Fibroblast of gingiva (primary cell): ENCODE measurements around the gene PRKN.

ENCODE experiments used
- DNase-seq: peaks from one replicate; pipeline ENCODE4 v3.0.0-alpha.2; 2011; ENCODE audit warnings: low read depth

Gene PRKN

DNA sequence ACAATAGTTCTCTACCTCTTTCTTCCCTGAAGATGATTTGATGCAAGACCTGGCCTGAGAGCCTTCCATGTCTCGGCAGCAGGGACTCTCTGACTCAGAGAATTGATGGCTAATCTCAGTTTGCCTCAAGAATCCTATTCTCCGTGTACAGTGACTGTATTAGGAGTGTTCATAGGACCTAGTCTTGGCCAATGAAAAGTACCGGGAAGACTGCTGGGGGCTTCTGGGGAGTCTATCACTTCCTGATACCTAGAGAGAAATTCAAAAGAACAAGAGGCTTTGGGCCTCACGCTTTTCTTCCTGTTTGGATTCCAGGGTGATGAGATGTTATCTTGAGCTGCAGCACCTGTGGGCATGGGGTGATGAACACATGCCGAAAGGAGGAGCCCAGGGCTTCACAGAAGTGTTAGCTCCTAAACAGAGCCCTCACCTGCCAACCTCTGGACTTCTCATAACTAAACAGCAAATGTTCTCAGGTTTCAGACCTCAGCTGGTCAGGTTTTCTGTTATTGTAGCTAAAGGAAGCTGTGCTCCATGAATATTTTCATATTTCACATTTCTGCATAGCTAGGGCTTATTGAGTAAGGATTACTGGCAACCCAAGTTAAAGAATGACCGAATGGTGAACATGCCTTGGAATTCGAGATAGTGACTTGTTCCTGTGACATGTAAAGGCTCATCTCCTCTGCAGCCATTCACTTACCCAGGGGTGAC is 1130.6 kb downstream of the PRKN start:
- DNase-seq: no peak

DNA sequence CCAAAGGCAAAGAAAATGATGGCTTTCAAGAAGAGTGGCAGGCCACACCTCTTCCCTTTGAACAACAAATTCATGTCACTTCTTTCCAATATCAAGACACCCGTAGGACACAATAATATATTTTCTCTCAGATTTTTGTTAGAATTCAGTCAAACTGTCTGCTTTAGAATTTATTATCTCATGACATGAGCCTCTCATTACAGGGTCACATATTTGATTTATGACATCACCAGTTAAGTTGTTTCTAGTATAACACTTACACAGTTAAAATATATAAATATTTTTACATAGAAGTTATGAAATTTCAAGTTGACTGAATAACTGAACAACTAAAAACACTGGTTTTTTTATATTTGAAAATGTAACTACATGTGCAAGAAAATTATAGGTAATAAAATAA is 1133.2 kb downstream of the PRKN start:
- DNase-seq: no peak

DNA sequence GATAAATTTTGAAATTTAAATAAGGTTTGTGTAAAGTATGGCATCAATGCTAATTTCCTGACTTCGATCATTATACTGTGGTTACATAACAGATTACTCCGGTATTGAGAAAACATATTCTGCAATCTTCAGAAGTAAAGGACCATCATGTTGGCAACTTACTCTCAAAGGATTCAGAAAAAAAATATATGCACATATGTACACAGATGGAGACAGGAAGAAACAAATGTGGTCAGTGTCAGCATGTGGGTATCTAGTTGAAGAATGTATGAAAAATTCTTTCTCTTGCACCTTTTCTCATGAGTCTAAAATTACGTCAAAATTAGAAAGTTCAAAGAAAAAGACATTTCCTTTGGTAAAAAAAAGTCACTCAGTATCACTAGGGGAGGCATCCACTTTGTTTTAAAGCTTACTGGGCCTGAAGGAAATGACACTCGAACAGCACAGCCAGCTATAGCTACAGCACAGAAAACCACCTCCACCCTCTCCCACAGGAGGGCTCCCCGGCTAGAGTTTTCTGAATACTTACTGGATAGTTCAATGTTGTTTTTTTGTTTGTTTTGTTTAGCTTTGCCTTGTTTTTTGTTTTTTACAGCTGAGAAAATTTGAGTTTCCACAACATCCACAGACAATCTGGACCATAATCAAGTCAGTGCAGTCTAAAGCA is 1136.5 kb downstream of the PRKN start:
- DNase-seq: no peak

DNA sequence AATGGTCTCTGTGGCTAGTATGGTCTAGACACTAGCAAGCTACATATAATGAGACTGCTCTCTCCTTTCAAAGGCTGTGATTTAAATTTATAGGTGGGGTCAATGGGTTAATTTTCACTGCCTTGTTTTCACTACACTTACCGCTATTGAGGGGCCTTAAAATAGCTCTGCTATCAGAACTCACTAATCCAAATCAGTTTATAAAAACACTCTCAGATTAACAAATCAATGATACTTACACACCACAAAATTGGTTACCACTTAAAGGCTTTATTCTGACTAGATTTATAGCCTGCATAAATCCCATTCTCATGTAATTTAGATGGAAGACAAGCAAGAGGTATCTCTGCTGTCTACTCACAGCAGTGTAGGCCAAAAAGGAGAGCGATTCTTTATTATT is 1140.7 kb downstream of the PRKN start:
- DNase-seq: no peak

DNA sequence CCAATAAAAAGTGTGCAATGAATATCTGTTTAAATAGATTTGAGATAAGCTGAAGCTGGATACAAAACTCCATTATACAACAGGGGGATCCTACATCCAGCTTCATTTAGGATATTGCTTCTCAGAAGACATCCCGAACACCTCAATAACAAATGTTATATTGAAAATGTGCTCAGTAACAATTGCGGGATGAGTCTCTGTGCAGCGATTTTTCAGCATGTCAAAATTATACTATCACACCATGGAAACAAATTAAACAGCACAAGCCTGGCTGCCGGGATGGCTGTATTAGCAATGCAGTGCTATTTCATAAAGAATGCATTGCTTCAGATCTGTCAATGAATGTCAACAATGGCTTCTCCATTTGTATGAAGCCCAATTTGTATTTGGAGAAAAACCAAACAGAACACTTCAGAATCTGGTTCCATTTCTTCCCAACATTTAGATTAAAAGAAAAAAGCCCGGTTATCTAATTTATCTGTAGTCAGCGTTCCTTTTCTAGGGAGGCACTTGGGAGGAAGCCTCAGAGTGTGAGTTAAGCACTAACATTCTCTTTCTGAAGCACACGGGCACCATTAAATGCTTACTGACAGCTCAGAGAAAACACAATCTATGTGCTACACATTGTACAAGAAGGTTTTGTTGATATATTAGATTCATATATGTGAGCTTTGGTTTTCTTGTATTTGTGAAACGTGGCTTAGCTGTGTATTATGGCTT is 1142.8 kb downstream of the PRKN start:
- no peak for DNase-seq

DNA sequence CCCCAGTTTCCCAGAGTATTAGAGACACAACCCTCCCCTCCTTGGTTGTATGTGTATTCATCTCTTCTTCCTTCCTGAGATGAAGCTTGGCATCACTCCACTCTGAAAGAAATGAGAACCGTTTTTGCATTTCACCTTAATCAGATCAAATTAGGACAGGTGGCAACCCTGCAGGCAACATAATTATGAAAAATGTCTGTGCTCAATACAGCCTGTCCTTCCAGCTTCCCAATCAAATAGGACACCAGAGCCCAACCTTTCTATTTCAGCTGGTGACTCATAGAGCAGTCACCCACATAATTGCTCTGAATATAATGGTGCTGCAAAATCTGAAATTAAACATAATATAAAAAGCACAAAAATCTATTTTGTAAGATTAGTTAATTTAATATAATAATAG is 1143.5 kb downstream of the PRKN start:
- DNase-seq: no peak

DNA sequence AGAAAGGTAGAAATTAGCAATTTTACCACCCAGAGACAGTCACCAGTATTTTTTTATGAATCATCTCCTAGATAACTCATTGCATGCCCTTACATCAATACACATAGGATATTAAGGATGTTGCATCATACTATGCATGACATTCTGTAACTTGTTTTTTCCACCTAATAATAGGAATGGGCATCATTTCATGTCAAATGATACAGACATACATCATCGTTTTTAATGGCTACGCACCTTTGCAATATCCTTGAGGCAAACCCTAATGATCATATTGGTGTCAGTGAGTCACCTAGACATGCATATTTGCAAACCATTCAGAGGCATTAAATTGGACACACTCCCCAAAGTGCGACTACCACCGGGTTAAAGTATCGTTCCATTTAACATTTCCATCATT is 1144.0 kb downstream of the PRKN start:
- no peak for DNase-seq

DNA sequence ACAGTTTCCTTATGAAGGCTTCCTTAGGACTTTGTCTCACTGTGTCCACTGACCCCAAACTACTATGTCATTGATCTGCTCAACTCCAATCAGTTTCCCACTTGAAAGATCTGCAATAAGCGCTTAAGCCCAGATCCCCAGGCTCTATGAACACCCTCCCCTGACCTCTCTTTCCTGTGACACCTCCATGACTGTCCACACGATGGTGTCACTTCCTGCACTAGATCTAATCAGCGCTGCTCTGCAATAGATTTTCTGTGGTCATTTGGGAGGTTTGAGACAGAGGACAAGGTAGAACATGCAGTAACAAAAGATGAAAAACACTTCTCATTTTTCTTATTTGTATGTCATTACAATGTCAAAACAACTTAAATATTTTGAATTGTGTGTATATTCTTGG is 1149.1 kb downstream of the PRKN start:
- DNase-seq: no peak

DNA sequence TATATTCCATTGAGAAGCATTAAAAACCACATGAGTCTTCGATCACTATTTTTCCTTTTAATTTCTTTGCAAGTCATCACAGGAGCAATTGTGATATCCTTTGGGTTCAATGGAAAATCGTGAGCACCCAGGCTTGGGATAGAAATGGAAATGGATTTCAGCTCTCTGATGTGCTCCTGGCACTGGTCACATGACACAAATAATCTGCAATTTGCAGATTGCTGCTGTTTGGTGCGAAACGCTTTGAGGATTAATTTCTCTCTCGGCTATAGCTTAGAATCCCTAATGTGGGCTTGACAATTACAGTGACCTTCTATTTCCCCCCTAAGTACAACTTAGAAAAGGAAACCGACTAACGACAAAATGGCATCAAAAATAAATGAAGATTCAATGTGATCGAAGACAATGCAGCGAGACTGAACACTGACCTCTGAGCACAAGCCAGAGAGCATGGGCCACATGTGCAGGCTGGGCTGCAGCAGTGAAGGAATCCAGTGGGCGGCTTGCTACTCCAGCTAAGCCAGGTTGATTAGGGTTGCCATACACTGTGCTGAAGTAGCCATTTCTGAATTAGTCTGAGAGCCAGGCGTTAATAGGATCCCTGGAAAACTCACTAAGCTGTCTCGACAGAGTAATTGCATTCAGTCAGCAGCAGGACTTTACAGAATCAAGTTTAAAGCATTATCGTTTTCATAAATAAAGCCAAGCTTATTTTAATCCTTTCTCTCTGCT is 1151.9 kb downstream of the PRKN start:
- DNase-seq: no peak

DNA sequence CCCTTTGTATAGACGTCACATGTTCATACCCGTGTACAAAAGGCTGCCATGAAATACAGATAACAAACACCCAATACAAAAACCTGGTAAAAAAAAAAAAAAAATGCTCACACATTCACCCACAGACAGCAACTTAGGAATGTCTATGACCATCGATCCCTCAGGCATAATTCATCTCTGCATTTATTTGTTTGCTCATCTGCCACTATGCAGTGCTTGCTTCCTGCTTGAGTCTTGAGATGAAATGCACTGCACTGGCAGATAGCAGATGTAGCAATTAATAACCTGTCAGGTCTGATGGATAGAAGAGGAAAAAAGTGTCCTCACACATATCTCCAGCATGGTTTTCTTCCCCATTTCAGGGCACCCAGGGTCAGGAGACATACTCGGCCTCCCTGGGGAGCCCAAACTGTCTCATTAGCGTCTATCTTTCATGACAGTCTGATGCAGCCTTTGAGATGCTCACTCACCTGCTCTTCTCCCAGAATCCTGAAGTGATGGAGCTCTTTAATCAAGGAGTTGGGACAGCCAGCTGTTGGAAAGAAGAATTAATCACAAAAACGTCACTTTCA is 1158.6 kb downstream of the PRKN start:
- no peak for DNase-seq

DNA sequence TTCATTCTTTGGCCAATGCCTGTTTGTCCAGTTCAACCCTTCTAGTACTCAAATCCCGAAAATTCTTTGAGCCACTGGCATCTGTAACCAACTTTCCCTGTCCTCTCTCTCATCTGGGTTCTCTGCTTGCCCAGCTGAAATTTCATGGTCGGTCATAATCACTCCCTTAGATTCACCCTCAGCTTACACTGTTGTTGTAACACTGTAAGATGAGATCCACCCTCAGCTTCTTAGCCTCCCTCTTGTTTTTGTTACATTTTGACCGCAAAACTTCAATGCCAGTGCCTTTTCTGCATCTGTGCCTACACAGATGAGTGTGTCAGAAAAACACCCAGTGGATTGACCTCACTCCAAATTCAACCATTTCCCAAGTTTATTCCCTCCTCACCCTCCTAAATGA is 1162.6 kb downstream of the PRKN start:
- DNase-seq: no peak

DNA sequence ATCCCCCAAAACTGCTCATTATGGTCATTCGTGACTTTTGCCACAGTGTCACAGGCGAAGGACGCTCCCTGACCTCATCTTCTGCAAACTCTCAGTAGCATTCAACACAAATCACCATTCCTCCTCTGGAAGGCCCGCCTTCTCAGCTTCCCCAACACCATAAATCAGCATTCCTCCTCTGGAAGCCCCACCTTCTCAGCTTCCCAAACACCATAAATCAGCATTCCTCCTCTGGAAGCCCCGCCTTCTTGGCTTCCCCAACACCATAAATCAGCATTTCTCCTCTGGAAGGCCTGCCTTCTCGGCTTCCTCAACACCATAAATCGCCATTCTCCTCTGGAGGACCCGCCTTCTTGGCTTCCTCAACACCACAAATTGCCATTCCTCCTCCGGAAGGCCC is 1165.7 kb downstream of the PRKN start:
- no peak for DNase-seq

DNA sequence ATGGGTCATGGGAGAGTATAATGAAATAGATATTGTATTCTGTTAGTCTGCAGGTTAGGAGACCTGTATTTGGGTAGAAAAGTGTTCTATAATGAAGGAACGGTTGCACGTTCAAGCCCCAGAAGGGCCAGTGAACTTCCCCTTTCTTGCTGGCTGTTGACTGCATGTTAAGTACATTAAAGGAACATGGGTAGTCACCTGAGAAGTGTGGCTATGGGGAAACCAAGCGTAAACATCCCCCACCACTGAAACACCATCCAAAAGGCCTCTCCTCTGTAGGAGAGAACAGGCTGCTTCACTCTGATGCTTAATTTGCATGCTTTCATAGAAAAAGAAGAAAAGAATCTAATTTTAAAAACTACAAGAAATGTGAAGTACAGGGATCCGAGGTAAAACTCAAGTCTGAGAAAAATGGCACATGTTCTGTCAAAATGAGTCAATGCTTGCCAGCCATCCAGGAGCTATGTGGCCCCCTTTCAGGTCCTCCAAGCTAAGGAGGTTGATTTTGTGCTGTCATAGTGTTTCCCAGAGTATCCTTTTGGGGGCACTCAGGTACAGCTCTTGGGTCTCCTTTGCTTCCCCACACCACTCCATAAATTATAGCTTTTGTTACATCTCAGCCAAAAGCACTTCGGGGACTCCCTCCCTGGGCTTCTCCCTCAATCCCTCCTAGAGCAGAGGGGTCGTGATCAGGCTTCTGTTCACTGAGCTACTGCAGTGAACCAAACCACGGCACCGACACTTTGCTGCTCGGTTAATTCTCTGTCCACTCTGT is 1170.0 kb downstream of the PRKN start:
- no peak for DNase-seq

DNA sequence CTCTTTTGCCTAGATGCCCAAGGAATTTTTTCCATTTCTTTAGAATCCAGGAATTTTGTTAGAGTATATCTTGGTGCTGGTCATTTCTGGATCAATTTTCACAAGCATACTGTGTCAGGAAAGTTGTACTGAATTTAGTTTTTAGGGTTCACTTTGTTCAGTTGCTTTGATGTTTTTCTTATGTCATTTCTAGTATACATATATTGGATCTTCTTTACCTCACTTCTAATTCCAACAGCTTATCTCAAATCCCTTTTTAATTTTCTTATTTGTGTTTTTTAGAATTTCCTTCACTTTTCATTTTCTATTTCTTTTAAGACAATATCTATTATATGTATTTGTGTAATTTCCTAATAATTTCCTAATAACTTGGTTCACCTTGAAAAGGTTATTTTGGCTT is 1172.7 kb downstream of the PRKN start:
- no peak for DNase-seq

DNA sequence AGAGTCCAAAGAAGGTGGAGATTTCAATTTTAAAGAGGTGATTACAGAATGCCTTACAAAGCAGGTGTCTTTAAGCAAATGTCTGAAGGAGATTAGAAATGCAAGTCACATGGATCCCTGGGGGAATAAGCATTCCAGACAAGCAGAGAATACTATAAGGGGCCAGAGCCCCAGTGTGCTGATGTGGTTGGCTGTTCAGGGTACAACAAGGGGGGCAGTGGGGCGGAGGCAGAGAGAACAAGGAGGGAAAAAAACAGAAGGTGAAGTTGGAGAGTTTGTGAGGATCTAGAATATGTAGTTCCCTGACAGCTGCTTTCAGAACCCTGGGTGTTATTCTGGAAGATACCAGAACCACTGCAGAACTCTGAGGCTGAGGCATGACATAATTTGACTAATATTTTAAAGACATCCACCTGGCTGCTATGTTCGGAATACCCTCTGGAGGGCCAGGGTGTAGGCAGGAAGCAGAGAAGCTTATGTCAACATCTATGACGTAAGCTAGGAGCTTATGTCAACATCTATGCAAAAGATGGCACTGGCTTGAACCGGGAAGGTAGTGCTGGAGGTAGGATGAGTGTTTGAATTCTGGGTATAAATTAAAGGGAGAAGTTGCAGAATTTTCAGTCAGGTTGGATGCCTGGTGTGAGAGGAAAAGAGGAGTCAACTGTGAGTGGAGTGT is 1177.5 kb downstream of the PRKN start:
- DNase-seq: no peak

DNA sequence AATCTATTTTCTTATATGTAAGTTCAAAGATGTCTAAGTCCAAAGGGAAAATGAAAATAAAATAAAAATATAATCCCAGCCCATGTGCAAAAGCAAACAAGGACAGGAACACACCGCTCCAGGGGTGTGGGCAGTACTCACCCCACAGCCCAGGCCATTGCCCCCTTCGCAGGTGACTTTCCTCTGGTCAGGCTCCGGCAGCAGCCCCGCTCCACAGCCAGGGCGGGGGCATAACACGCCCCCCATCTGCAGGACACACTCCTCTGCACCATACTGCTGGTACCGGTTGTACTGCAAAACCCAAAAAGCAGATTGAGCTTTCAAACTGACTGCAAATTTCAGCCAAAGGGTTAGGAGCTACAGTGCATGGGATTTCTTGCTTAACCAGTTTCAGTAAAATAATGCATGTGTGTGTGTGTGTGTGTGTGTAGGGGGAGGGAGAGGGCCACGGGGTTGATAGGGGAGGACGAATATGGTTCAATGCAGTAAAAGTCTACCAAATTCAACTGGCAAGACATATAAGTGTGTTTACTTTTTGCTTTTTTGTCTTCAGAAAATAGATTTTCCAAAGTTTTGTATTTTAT is 1178.8 kb downstream of the PRKN start:
- DNase-seq: no peak

DNA sequence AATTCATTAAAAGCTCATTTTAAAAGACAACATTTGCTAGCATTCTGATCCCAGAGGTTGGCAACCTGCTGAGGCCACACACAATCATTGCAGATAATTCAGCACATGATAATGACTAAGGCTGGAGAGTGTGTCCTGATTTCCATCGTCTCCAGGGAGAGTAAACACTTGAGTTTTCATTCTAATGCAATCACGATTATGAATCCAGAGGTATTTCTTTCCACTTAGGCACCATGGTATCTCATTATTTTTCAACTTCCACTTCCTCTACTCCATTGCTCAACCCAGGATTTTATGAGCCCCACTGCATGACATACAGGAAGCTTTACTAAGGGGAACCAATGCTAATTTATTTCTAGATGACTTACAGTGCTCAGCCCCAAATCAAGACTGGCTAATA is 1179.9 kb downstream of the PRKN start:
- DNase-seq: no peak

DNA sequence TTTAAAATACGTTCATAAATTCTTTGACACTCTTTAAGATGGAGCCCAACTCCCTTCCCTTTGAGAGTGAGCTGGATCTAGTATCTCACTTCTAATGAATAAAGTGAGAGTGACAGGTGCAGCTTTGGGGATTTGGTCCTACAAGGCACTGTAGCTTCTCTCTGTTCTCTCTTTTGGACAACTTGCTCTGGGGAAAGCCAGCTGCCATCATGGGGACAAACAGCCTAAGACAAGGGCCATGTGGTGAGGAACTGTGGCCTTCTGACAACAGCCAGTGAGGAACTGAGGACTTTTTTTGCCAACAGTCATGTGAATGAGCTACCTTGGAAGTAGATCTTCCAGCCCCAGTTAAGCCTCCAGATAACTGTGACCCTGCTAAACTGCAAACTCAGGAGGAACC is 1180.9 kb downstream of the PRKN start:
- DNase-seq: no peak

DNA sequence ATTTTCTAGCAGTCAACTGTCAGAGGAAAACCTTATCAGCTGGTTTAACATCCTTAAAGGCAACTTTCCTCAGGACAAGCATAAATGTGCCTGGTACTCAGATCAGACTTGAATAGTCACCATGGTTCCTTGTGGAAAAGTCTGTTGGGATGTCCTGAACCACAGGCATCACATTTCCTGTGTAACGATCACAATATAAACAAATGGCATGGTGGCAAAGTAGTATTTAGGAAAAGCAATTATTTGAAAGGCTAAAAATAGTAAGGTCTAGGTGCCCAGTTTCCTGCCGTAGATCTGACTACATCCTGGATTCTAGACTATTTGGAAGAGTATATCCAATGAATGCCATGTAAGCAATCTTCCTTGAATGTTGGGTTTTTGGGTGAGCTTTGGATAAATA is 1181.8 kb downstream of the PRKN start:
- DNase-seq: no peak

DNA sequence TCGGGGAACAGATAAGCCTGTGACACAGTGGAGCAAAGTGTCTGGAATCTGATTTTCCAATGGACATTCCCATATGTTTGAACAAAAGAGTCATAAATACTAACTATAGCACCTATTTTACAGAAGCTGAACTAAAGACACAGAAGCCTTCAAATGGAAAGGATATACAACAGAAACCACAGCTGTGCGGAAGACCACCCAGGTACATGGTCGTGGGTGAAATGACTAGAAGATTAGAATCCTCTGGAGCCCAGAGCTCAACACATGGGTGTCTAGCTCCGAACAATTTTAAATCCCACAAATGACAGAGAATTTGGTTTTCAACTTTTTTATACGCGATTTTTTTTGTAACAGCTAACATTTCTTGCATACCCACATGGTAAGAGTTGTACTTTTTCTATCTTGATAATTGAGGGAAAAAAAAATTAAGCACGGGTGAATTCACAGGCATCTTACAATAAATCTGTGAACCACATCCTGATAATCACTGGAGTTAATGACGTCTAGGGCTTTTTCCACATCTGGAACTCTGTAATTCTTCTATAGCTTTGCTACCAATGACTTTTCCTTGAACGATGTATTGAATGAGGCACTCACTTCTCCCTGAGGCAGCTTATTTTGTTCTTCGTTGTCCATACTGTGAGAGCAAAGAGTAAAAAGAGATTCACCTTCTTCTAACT is 1182.6 kb downstream of the PRKN start:
- DNase-seq: no peak
